Transverse colon (tissue), 4 donors: ENCODE measurements around the gene TNS1. TPM values are rescaled to one million over a fixed set of nuclear protein-coding genes. Genes with fewer than 3 reads are reported as not detected.

Experiments
- DNase-seq: peaks from one replicate; pipeline ENCODE4 v3.0.0-alpha.2; 2019
- H3K27ac ChIP-seq, 4 donors: fragments of 200-600 bp; sonication (generic); 2 replicates each; pipeline ENCODE4 v1.5.1; 2016 to 2018; ENCODE audit warnings: inconsistent platforms in 4 of 4
- H3K27me3 ChIP-seq: fragments of 200-600 bp; sonication (generic); 2 replicates; pipeline ENCODE4 v1.5.1; 2017; ENCODE audit warnings: inconsistent platforms
- H3K36me3 ChIP-seq, 4 donors: fragments of 200-600 bp; sonication (generic); 2 replicates each; pipeline ENCODE4 v1.5.1; 2017 to 2019; ENCODE audit warnings: inconsistent platforms in 4 of 4
- H3K4me1 ChIP-seq, 4 donors: fragments of 200-600 bp; sonication (generic); 2 replicates each; pipeline ENCODE4 v1.5.1; 2017 to 2020; ENCODE audit warnings: inconsistent platforms in 4 of 4
- H3K4me3 ChIP-seq, 4 donors: fragments of 200-600 bp; sonication (generic); 1 replicate in 1 of 4; 2 replicates in 3 of 4; pipeline versions ENCODE4 v1.5.1 to v1.6.1; 2017 to 2019; ENCODE audit warnings: inconsistent platforms in 4 of 4
- H3K9me3 ChIP-seq, 2 donors: fragments of 200-600 bp; sonication (generic); 2 replicates each; pipeline ENCODE4 v1.5.1; 2017 to 2019; ENCODE audit warnings: inconsistent platforms in 2 of 2
- EP300 ChIP-seq: sonication (generic); formaldehyde crosslinking; IDR thresholded peaks from one replicate; pipeline ENCODE4 v1.6.1; 2017; ENCODE audit warnings: antibody characterized with exemption, low read depth
- POLR2A ChIP-seq: fragments of 450-650 bp; IDR thresholded peaks from one replicate; pipeline ENCODE4 v1.6.1; 2016; ENCODE audit warnings: antibody characterized with exemption, mild to moderate bottlenecking, moderate library complexity
- POLR2AphosphoS5 ChIP-seq, 3 donors: sonication (generic); formaldehyde crosslinking; IDR thresholded peaks; one replicate each; pipeline ENCODE4 v1.6.1; 2016; ENCODE audit warnings: antibody characterized with exemption in 3 of 3
- WGBS, 2 donors: methylation state at CpG; one replicate each; pipeline ENCODE4 v1.1.5; 2018; ENCODE audit warnings: low coverage in 1 of 2; 5-methylcytosine and 5-hydroxymethylcytosine counted together
- in situ Hi-C, 4 donors: fragments of 200-750 bp; cut with MboI; loops; one replicate each; pipeline versions ENCODE4 v1.15.0 to v1.15.1; 2017; ENCODE audit warnings: low sequenced_read_pairs in 3 of 4, low pct_ligation_motif_present in 1 of 4, low pct_unique_long_range_greater_than_20kb in 1 of 4
- intact Hi-C: fragments of 100-400 bp; cut with DNase I; formaldehyde crosslinking; loops from one replicate; pipeline ENCODE4 v1.15.1; 2023; ENCODE audit warnings: low total_unique reads
- total RNA-seq, 4 donors: library from RNA; depleted of rRNA; stranded (reverse); fragments of >200 nt; gene quantifications; one replicate each; pipeline ENCODE4 v1.1.0, GENCODE V29; 2016
- TF ChIP-seq, protein P1 (sequence below), 5 experiments: fragments of 200-600 bp in 3 of 5; fragments of 450-650 bp in 2 of 5; sonication (generic) in 3 of 5; IDR thresholded peaks; 1 replicate in 2 of 5; 2 replicates in 3 of 5; pipeline ENCODE4 v1.5.1; 2016 to 2017; ENCODE audit warnings: antibody characterized with exemption in 5 of 5, inconsistent platforms in 3 of 5, mild to moderate bottlenecking in 2 of 5, moderate library complexity in 1 of 5

TNS1 gene
- total RNA-seq, 4 donors from 2014 or later: 101 to 487 (median 231) TPM

DNA sequence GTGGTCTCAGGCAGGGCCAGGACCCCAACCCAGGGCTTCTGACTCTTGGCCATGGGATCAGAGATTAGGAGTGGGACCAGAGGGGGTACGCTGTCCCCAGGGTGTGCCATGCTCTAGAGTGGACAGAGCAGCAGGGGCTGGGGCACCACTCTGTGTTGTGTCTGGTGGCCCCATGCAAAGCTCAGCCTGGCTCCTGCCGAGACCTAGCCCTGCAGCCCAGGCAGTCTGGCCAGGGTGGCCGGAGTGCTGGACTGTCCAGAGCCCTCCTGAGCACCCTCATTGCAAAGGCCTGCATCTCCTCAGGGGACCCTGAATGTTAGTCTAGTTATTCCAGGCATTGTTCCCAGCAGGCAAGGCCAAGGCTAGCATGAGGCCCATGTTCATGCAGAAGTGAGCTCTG is 162.3 kb downstream of the TNS1 start:
- Histone ChIP-seq H3K27me3 (no peaks in the 10 kb centered on the region), H3K27ac (peak overlapping the region in 3 of 4 donors; percentile 1 to 91 (median 86)), H3K4me3 (no peak overlapping the region), H3K9me3 (no peaks in the 10 kb centered on the region), H3K36me3 (peaks cover 0 to under 1% (median 0%) of the 10 kb centered on the region in 4 donors), H3K4me1 (peaks cover 11 to 61% (median 31%) of the 10 kb centered on the region in 4 donors)
- no peak for DNase-seq
- in situ Hi-C loops: no loop called here
- TF ChIP-seq POLR2AphosphoS5 (IDR thresholded peaks at IDR 0.05) (no peak), POLR2A (no peak), EP300 (no peak)
- TF ChIP-seq, protein P1, sequence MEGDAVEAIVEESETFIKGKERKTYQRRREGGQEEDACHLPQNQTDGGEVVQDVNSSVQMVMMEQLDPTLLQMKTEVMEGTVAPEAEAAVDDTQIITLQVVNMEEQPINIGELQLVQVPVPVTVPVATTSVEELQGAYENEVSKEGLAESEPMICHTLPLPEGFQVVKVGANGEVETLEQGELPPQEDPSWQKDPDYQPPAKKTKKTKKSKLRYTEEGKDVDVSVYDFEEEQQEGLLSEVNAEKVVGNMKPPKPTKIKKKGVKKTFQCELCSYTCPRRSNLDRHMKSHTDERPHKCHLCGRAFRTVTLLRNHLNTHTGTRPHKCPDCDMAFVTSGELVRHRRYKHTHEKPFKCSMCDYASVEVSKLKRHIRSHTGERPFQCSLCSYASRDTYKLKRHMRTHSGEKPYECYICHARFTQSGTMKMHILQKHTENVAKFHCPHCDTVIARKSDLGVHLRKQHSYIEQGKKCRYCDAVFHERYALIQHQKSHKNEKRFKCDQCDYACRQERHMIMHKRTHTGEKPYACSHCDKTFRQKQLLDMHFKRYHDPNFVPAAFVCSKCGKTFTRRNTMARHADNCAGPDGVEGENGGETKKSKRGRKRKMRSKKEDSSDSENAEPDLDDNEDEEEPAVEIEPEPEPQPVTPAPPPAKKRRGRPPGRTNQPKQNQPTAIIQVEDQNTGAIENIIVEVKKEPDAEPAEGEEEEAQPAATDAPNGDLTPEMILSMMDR (IDR thresholded peaks at IDR 0.05): no peak
- WGBS, 2 donors: 86% methylated on average over 3 of the region's 3 CpGs; no CpG with 5 or more reads in 1 of the 2 donors
- intact Hi-C loops: no loop called here

DNA sequence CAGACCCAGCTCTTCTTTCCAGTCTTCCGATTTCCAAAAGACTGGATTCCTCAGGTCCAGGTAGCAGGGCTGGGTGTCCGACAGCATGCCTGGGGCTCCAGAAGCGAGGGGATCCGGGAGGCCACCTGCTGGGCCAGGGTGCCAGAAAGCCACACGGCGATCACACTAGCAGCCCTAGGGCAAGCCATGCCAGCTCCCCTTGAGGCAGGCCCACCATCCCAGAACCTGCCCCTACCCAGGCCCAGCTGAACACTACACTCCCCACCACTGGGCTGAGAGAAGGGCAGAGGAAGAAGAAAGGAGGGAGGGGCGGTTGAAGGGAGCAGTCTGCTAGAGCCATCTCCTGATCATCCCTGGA is 163.1 kb downstream of the TNS1 start:
- in situ Hi-C loops: no loop called here
- DNase-seq: no peak
- WGBS, 2 donors: 95% methylated on average over 7 of the region's 7 CpGs; no CpG with 5 or more reads in 1 of the 2 donors

DNA sequence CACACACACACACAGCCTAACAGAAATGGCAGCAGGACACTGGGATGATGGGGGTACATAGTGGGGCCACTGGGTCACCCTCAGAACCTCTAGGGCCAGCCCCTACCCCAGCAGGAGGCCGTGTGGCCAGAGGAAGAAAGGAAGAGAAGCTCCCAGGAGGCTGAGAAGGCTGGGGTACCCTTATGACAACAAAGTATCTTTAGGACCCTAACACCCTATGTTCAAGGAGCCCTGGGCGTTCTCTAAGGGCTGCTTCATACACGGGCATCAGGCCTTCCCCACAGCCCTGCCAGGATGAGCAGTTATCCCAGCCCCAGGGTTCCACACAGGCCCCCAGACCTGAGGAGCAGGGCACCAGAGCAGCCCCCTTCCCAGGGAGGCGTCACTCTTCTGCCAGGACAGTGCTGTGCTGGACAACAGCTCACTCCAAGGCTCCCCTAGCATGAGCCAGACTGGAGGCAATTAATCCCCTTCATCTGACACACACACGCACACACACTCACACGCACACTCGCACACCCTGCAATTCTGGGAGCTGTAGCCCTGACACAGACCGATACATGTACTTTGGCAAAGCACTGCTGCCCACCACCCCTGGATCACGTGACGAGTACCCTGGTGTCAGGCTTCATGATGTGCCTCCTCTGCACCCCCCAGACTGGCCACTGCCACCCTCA is 163.6 kb downstream of the TNS1 start:
- H3K36me3 ChIP-seq: no peaks in the 10 kb centered on the region
- peak overlapping the region; percentile 61 to 91 (median 85) for H3K27ac ChIP-seq
- no peaks in the 10 kb centered on the region for H3K9me3 ChIP-seq
- DNase-seq: no peak
- H3K4me1 ChIP-seq: peaks cover 11 to 61% (median 31%) of the 10 kb centered on the region in 4 donors
- WGBS, 2 donors: 72% methylated on average over 9 of the region's 10 CpGs; no CpG with 5 or more reads in 1 of the 2 donors
- intact Hi-C loops (no loop called here), in situ Hi-C loops (no loop called here)
- no peaks in the 10 kb centered on the region for H3K27me3 ChIP-seq
- TF ChIP-seq EP300: no peak
- no peak for TF ChIP-seq POLR2A
- TF ChIP-seq, protein P1 (IDR thresholded peaks at IDR 0.05): no peak
- no peak for TF ChIP-seq POLR2AphosphoS5 (IDR thresholded peaks at IDR 0.05)
- H3K4me3 ChIP-seq: no peak overlapping the region

More for the DNA sequence above, 163.1 kb downstream of the TNS1 start:
- Histone ChIP-seq H3K9me3 (no peaks in the 10 kb centered on the region), H3K27me3 (no peaks in the 10 kb centered on the region), H3K36me3 (no peaks in the 10 kb centered on the region), H3K4me3 (no peak overlapping the region), H3K4me1 (peaks cover 11 to 61% (median 31%) of the 10 kb centered on the region in 4 donors), H3K27ac (peak overlapping the region; percentile 61 to 91 (median 85))
- intact Hi-C loops: no loop called here
- TF ChIP-seq EP300 (no peak), POLR2AphosphoS5 (IDR thresholded peaks at IDR 0.05) (no peak), POLR2A (no peak)
- TF ChIP-seq, protein P1 (IDR thresholded peaks at IDR 0.05): no peak

DNA sequence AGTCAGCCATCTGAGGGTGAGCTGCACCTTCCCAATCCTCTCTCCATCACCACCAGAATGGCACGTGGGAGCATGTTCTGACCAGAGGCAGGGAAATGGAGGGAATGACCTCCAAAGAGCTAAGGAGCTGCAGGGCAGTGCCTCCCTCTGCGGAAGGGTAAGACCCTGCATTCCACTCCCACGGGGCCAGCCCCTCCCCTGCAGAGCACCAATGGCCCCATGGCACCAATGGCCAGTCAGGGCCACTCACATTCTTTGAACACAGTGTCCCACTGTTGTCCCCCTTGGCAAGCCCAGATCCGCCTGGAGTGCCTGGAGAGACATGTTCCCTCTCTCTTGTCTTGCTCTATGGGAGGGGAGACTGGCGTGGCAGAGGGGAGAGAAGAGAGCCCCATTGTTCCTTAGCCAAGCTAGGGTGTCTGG is 164.4 kb downstream of the TNS1 start:
- Histone ChIP-seq H3K27ac (peak overlapping the region; percentile 75 to 91 (median 85)), H3K4me3 (no peak overlapping the region), H3K36me3 (no peaks in the 10 kb centered on the region), H3K27me3 (no peaks in the 10 kb centered on the region), H3K9me3 (no peaks in the 10 kb centered on the region), H3K4me1 (peaks cover 11 to 54% (median 31%) of the 10 kb centered on the region in 4 donors)
- WGBS, 2 donors: 66% methylated on average over 5 of the region's 5 CpGs; no CpG with 5 or more reads in 1 of the 2 donors
- intact Hi-C loops (no loop called here), in situ Hi-C loops (no loop called here)
- TF ChIP-seq POLR2AphosphoS5 (IDR thresholded peaks at IDR 0.05): peak in 2 of 3 donors; percentile 27 to 50
- TF ChIP-seq, protein P1 (IDR thresholded peaks at IDR 0.05): no peak
- no peak for DNase-seq
